ENCODE measurements around the gene FLNA. TPM values are rescaled to one million over a fixed set of nuclear protein-coding genes. Genes with fewer than 3 reads are reported as not detected.
"Not testable (repeated sequence)": the region's sequence is repeated elsewhere in the genome, so short reads cannot be mapped to it uniquely, and the experiment has no call there.

Gene FLNA
- polyA plus RNA-seq, 1 donor, result 416 TPM

GRCh38 chrX:154360155-154360713 lies 14.2 kb downstream of the FLNA start:
- no peak for DNase-seq

- no peak for DNase-seq
Observed at GRCh38 chrX:154359362-154360154, 14.9 kb downstream of the FLNA start.

GRCh38 chrX:154358829-154359228 lies 15.6 kb downstream of the FLNA start:
- no peak for DNase-seq

GRCh38 chrX:154358011-154358410 lies 16.4 kb downstream of the FLNA start:
- DNase-seq, result no peak

- DNase-seq, result no peak
Observed at GRCh38 chrX:154357205-154357604, 17.2 kb downstream of the FLNA start.

- DNase-seq, result no peak
Observed at GRCh38 chrX:154356596-154356995, 17.8 kb downstream of the FLNA start.

- DNase-seq, result no peak
Observed at GRCh38 chrX:154355776-154356140, 18.7 kb downstream of the FLNA start.

- DNase-seq, result no peak
Observed at GRCh38 chrX:154355094-154355775, 19.2 kb downstream of the FLNA start.

GRCh38 chrX:154354516-154354915 lies 19.9 kb downstream of the FLNA start:
- no peak for DNase-seq

- no peak for DNase-seq
Observed at GRCh38 chrX:154354013-154354412, 20.4 kb downstream of the FLNA start.

GRCh38 chrX:154353172-154353843 lies 21.1 kb downstream of the FLNA start:
- DNase-seq, result no peak

- no peak for DNase-seq
Observed at GRCh38 chrX:154352466-154352865, 22.0 kb downstream of the FLNA start.

- no peak for DNase-seq
Observed at GRCh38 chrX:154352012-154352401, 22.4 kb downstream of the FLNA start.

- DNase-seq, result no peak
Observed at GRCh38 chrX:154351183-154352011, 23.0 kb downstream of the FLNA start.

GRCh38 chrX:154350429-154351182 lies 23.8 kb downstream of the FLNA start:
- no peak for DNase-seq

GRCh38 chrX:154349979-154350378 lies 24.5 kb downstream of the FLNA start:
- no peak for DNase-seq

GRCh38 chrX:154349359-154349935 lies 25.0 kb downstream of the FLNA start:
- DNase-seq, result no peak

- no peak for DNase-seq
Observed at GRCh38 chrX:154348646-154349358, 25.6 kb downstream of the FLNA start.

- no peak for DNase-seq
Observed at GRCh38 chrX:154348114-154348531, 26.3 kb downstream of the FLNA start.

GRCh38 chrX:154343620-154344019 lies 30.8 kb downstream of the FLNA start:
- DNase-seq, result not testable (repeated sequence)
